Sigmoid colon (tissue), 7 donors: Measurements from ENCODE around the gene ANO2. TPM values are rescaled to one million over a fixed set of nuclear protein-coding genes. Genes with fewer than 3 reads are reported as not detected.

ENCODE experiments used
- DNase-seq: peaks from one replicate; pipeline ENCODE4 v3.0.0-alpha.2; 2019
- H3K27ac ChIP-seq, 4 donors: fragments of 200-600 bp; sonication (generic); one replicate each; pipeline ENCODE4 v1.5.1; 2016 to 2019; ENCODE audit warnings: mild to moderate bottlenecking in 1 of 4
- H3K27me3 ChIP-seq, 3 donors: fragments of 200-600 bp; sonication (generic); one replicate each; pipeline ENCODE4 v1.5.1; 2019; ENCODE audit warnings: mild to moderate bottlenecking in 1 of 3
- H3K36me3 ChIP-seq, 4 donors: fragments of 200-600 bp; sonication (generic); one replicate each; pipeline ENCODE4 v1.5.1; 2016 to 2019
- H3K4me1 ChIP-seq, 4 donors: fragments of 200-600 bp; sonication (generic); one replicate each; pipeline ENCODE4 v1.5.1; 2017 to 2019
- H3K4me3 ChIP-seq, 4 donors: fragments of 200-600 bp; sonication (generic); one replicate each; pipeline ENCODE4 v1.5.1; 2017 to 2019; ENCODE audit warnings: mild to moderate bottlenecking in 2 of 4, moderate library complexity in 1 of 4
- H3K9me3 ChIP-seq, 4 donors: fragments of 200-600 bp in 3 of 4; sonication (generic) in 3 of 4; one replicate each; pipeline versions ENCODE4 v1.5.1 to v1.6.1; 2013 to 2019
- EP300 ChIP-seq, 4 donors: sonication (generic); formaldehyde crosslinking; IDR thresholded peaks; one replicate each; pipeline ENCODE4 v1.6.1; 2017; ENCODE audit warnings: antibody characterized with exemption in 4 of 4
- POLR2A ChIP-seq, 2 donors: fragments of 450-650 bp; IDR thresholded peaks; one replicate each; pipeline ENCODE4 v1.6.1; 2016; ENCODE audit warnings: antibody characterized with exemption in 2 of 2, mild to moderate bottlenecking in 2 of 2, moderate library complexity in 2 of 2
- POLR2AphosphoS5 ChIP-seq, 4 donors: sonication (generic); formaldehyde crosslinking; IDR thresholded peaks; one replicate each; pipeline ENCODE4 v1.6.1; 2017; ENCODE audit warnings: antibody characterized with exemption in 4 of 4
- WGBS, 2 donors: extraction: QIAGEN DNeasy Blood & Tissue Kit; methylation state at CpG; one replicate each; pipeline ENCODE4 v1.1.7; 2013; 5-methylcytosine and 5-hydroxymethylcytosine counted together
- intact Hi-C: fragments of 100-400 bp; cut with DNase I; formaldehyde crosslinking; loops from one replicate; pipeline ENCODE4 v1.15.1; 2023
- polyA plus RNA-seq, 3 donors: library from polyadenylated mRNA; stranded (reverse); fragments of 200-250 nt; gene quantifications; one replicate each; pipeline ENCODE4 v1.2.3, GENCODE V29; 2013
- total RNA-seq, 4 donors: library from RNA; depleted of rRNA; stranded (reverse); fragments of >200 nt; gene quantifications; one replicate each; pipeline ENCODE4 v1.1.0, GENCODE V29; 2016
- TF ChIP-seq, protein P1 (sequence below), 4 experiments: fragments of 450-650 bp in 3 of 4; fragments of 200-600 bp in 1 of 4; IDR thresholded peaks; one replicate each; pipeline ENCODE4 v1.5.1; 2016 to 2019; ENCODE audit warnings: antibody characterized with exemption in 4 of 4, mild to moderate bottlenecking in 3 of 4, moderate library complexity in 2 of 4
- donor health status: healthy with polysubstance abuse.
- donor health status: Bipolar disorder and iron deficiency.
- donor health status: healthy.

ANO2 gene
- total and polyA plus RNA-seq, 7 donors: 0.46 to 4.3 (median 1.8) TPM; not detected in 1

GRCh38 chr12:5806371-5807089 is 138.5 kb downstream of the ANO2 start:
- Histone ChIP-seq H3K36me3 (no peaks in the 10 kb centered on the region), H3K4me1 (no peaks in the 10 kb centered on the region), H3K27ac (no peak overlapping the region), H3K4me3 (no peak overlapping the region), H3K27me3 (peaks cover 0 to 6% (median 0%) of the 10 kb centered on the region in 3 donors), H3K9me3 (no peaks in the 10 kb centered on the region)
- WGBS, 2 donors: 74 to 85% methylated on average over 10 of the region's 10 CpGs
- TF ChIP-seq EP300 (IDR thresholded peaks at IDR 0.05): no peak
- TF ChIP-seq, protein P1, sequence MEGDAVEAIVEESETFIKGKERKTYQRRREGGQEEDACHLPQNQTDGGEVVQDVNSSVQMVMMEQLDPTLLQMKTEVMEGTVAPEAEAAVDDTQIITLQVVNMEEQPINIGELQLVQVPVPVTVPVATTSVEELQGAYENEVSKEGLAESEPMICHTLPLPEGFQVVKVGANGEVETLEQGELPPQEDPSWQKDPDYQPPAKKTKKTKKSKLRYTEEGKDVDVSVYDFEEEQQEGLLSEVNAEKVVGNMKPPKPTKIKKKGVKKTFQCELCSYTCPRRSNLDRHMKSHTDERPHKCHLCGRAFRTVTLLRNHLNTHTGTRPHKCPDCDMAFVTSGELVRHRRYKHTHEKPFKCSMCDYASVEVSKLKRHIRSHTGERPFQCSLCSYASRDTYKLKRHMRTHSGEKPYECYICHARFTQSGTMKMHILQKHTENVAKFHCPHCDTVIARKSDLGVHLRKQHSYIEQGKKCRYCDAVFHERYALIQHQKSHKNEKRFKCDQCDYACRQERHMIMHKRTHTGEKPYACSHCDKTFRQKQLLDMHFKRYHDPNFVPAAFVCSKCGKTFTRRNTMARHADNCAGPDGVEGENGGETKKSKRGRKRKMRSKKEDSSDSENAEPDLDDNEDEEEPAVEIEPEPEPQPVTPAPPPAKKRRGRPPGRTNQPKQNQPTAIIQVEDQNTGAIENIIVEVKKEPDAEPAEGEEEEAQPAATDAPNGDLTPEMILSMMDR (IDR thresholded peaks at IDR 0.05): no peak
- TF ChIP-seq POLR2AphosphoS5 (IDR thresholded peaks at IDR 0.05): no peak
- no peak for TF ChIP-seq POLR2A (IDR thresholded peaks at IDR 0.05)
- DNase-seq: no peak
- intact Hi-C loops: no loop called here

DNA sequence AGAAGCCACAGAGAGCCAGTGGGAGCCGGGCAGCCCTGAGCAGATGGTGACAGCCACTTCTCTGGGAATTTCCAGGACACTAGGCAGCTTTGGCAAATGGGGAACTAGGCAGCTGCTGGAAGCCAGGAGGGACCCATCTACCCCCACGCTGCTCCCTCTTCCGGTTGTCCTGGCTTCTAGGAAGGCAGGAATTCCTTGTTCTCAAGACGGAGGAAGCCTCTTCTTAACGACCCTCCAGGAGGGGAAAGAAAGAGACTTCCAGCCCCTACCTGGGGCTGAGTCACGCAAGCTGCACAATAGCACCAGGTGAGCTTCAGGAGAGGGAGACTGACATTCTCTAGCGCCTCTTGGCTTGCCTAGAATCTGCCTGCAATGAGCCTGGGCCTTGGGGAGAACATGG is 141.5 kb downstream of the ANO2 start:
- intact Hi-C loops: no loop called here

GRCh38 chr12:5798242-5799015 is 146.6 kb downstream of the ANO2 start:
- DNase-seq: no peak
- Histone ChIP-seq H3K36me3 (no peaks in the 10 kb centered on the region), H3K4me3 (no peak overlapping the region), H3K9me3 (no peaks in the 10 kb centered on the region), H3K4me1 (no peaks in the 10 kb centered on the region), H3K27ac (no peak overlapping the region), H3K27me3 (no peaks in the 10 kb centered on the region)
- TF ChIP-seq, protein P1 (IDR thresholded peaks at IDR 0.05): no peak
- TF ChIP-seq POLR2A (IDR thresholded peaks at IDR 0.05) (no peak), POLR2AphosphoS5 (IDR thresholded peaks at IDR 0.05) (no peak), EP300 (IDR thresholded peaks at IDR 0.05) (no peak)
- intact Hi-C loops: loop anchor here (10.0 kb wide), 1 partner anchor 364 kb away; the partner anchor contains the start of gene NTF3
- 89 to 90% methylated on average over 12 of the region's 12 CpGs for WGBS, 2 donors

More for the DNA sequence above, 141.5 kb downstream of the ANO2 start:
- Histone ChIP-seq H3K4me1 (no peaks in the 10 kb centered on the region), H3K9me3 (no peaks in the 10 kb centered on the region), H3K27ac (no peak overlapping the region), H3K4me3 (no peak overlapping the region), H3K36me3 (no peaks in the 10 kb centered on the region), H3K27me3 (peaks cover 0 to 6% (median 0%) of the 10 kb centered on the region in 3 donors)
- TF ChIP-seq POLR2A (IDR thresholded peaks at IDR 0.05) (no peak), POLR2AphosphoS5 (IDR thresholded peaks at IDR 0.05) (no peak), EP300 (IDR thresholded peaks at IDR 0.05) (no peak)
- TF ChIP-seq, protein P1 (IDR thresholded peaks at IDR 0.05): no peak
- 84 to 85% methylated on average over 7 of the region's 7 CpGs for WGBS, 2 donors
- no peak for DNase-seq

- Histone ChIP-seq H3K36me3 (no peaks in the 10 kb centered on the region), H3K27ac (no peak overlapping the region), H3K27me3 (no peaks in the 10 kb centered on the region), H3K4me3 (no peak overlapping the region), H3K9me3 (no peaks in the 10 kb centered on the region), H3K4me1 (no peaks in the 10 kb centered on the region)
- WGBS, 2 donors: 91 to 92% methylated on average over 9 of the region's 9 CpGs
- TF ChIP-seq POLR2A (IDR thresholded peaks at IDR 0.05) (no peak), EP300 (IDR thresholded peaks at IDR 0.05) (no peak), POLR2AphosphoS5 (IDR thresholded peaks at IDR 0.05) (no peak)
- TF ChIP-seq, protein P1 (IDR thresholded peaks at IDR 0.05): no peak
- DNase-seq: no peak
- intact Hi-C loops: loop anchor here (10.0 kb wide), 1 partner anchor 363 kb away; the partner anchor contains the start of gene NTF3
These were observed 147.4 kb downstream of the ANO2 start for GRCh38 chr12:5797661-5798060.
